Vagina (tissue), 2 donors: ENCODE data around the gene ABCA5. TPM values are rescaled to one million over a fixed set of nuclear protein-coding genes. Genes with fewer than 3 reads are reported as not detected.

Source experiments
- DNase-seq, 2 donors: peaks; one replicate each; pipeline ENCODE4 v3.0.0-alpha.2; 2017; ENCODE audit errors: extremely low spot score in 2 of 2
- H3K27ac ChIP-seq: fragments of 200-600 bp; sonication (generic); one replicate; pipeline ENCODE4 v1.5.1; 2019
- H3K27me3 ChIP-seq: fragments of 200-600 bp; sonication (generic); one replicate; pipeline ENCODE4 v1.5.1; 2019
- H3K36me3 ChIP-seq, 2 donors: fragments of 200-600 bp; sonication (generic); one replicate each; pipeline ENCODE4 v1.5.1; 2017 to 2019
- H3K4me1 ChIP-seq: fragments of 200-600 bp; sonication (generic); one replicate; pipeline ENCODE4 v1.5.1; 2019
- H3K4me3 ChIP-seq, 2 donors: fragments of 200-600 bp; sonication (generic); 1 replicate in 1 of 2; 2 replicates in 1 of 2; pipeline ENCODE4 v1.5.1; 2016 to 2019
- H3K9me3 ChIP-seq: fragments of 200-600 bp; sonication (generic); one replicate; pipeline ENCODE4 v1.5.1; 2019
- CTCF ChIP-seq, 3 experiments: fragments of 450-650 bp in 2 of 3; fragments of 200-600 bp in 1 of 3; sonication (generic) in 1 of 3; IDR thresholded peaks; one replicate each; pipeline ENCODE4 v1.5.1; 2017 to 2019; ENCODE audit warnings: antibody characterized with exemption in 3 of 3, mild to moderate bottlenecking in 2 of 3, moderate library complexity in 2 of 3
- POLR2A ChIP-seq, 2 donors: fragments of 450-650 bp; IDR thresholded peaks; one replicate each; pipeline ENCODE4 v1.6.1; 2017; ENCODE audit warnings: antibody characterized with exemption in 2 of 2, mild to moderate bottlenecking in 2 of 2, moderate library complexity in 2 of 2
- POLR2AphosphoS5 ChIP-seq, 2 donors: sonication (generic); formaldehyde crosslinking; IDR thresholded peaks; one replicate each; pipeline ENCODE4 v1.9.0; 2017; ENCODE audit warnings: antibody characterized with exemption in 2 of 2, mild to moderate bottlenecking in 2 of 2, low read depth in 1 of 2; ENCODE audit not compliant: insufficient read depth in 1 of 2
- intact Hi-C: fragments of 100-400 bp; cut with DNase I; formaldehyde crosslinking; loops from one replicate; pipeline ENCODE4 v1.15.1; 2023
- total RNA-seq: library from RNA; depleted of rRNA; stranded (reverse); fragments of >200 nt; gene quantifications from one replicate; pipeline ENCODE4 v1.2.3, GENCODE V29; 2016

Gene ABCA5
- total RNA-seq, 1 donor from 2014 or later = 50.6 TPM

DNA sequence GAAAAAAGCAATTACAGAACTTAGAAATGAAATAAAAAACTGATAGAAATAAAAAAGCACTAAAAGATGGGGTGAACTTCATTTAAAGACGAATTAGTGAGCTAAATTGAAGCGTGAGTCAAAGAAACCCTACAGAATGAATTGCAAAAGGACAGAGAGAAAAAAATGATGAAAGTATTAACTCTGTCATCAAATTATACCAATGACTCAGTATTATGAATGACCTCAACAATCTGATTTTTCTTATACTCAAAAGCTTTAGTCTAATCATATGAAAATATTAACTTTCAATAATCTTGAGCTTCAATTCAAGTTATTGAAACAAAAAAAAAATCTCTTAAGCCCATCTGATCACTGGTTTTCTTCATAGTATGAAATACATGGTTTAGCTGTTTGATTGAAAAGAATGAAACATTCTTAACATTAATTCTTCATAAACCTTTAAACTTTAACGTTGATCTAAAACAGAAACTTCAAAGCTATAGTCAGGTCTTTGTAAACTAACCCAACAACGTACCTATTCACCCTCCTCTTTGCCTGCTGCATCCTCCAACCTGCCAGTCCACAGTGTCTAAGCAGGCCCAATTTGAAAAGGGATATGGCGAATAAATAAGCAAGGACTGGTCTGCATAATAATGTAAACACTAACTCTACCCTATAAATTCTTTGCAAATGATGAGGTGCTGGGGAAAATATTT lies 6.6 kb downstream of the ABCA5 start:
- H3K4me3 ChIP-seq = no peak overlapping the region
- no peaks in the 10 kb centered on the region for H3K9me3 ChIP-seq
- peaks cover 12% of the 10 kb centered on the region for H3K4me1 ChIP-seq
- no peaks in the 10 kb centered on the region for H3K36me3 ChIP-seq
- no peak for DNase-seq
- no peaks in the 10 kb centered on the region for H3K27me3 ChIP-seq
- H3K27ac ChIP-seq = no peak overlapping the region
- intact Hi-C loops = no loop called here
- TF ChIP-seq POLR2A (IDR thresholded peaks at IDR 0.05) (no peak), CTCF (IDR thresholded peaks at IDR 0.05) (no peak), POLR2AphosphoS5 (IDR thresholded peaks at IDR 0.05; ENCODE audit: insufficient read depth in 1 of 2, low read depth in 1 of 2) (no peak)

DNA sequence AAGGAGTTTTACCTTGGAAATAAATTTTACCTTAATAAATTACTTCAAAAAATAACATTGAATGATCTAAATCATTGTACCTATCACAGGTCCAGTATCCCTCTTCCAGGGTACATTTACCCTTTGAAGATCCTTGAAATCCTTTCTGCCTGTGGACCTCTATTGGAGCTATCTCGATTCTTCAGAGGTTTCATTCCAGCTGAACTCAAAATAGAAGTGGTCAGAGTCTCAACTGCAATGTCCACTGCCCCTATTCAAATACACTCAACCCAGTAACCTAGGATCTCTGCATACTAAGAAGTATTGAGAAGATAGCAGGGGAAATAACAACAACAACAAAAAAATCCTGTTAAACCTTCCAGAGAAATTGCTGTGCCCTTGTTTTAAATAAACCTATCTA lies 9.3 kb downstream of the ABCA5 start:
- no peak overlapping the region for H3K27ac ChIP-seq
- TF ChIP-seq POLR2AphosphoS5 (IDR thresholded peaks at IDR 0.05; ENCODE audit: insufficient read depth in 1 of 2, low read depth in 1 of 2) (no peak), CTCF (IDR thresholded peaks at IDR 0.05) (no peak), POLR2A (IDR thresholded peaks at IDR 0.05) (no peak)
- no peak for DNase-seq
- peaks cover 12% of the 10 kb centered on the region for H3K4me1 ChIP-seq
- H3K27me3 ChIP-seq = no peaks in the 10 kb centered on the region
- no peak overlapping the region for H3K4me3 ChIP-seq
- intact Hi-C loops = no loop called here
- H3K9me3 ChIP-seq = no peaks in the 10 kb centered on the region
- H3K36me3 ChIP-seq = no peaks in the 10 kb centered on the region

- Histone ChIP-seq H3K9me3 (no peaks in the 10 kb centered on the region), H3K27ac (no peak overlapping the region), H3K36me3 (peaks cover 0 to 4% of the 10 kb centered on the region in 2 donors), H3K4me1 (peaks cover 12% of the 10 kb centered on the region), H3K4me3 (no peak overlapping the region), H3K27me3 (no peaks in the 10 kb centered on the region)
- DNase-seq = no peak
- intact Hi-C loops = no loop called here
- no peak for TF ChIP-seq POLR2A (IDR thresholded peaks at IDR 0.05)
- TF ChIP-seq POLR2AphosphoS5 (IDR thresholded peaks at IDR 0.05; ENCODE audit: insufficient read depth in 1 of 2, low read depth in 1 of 2) = no peak
- TF ChIP-seq CTCF (IDR thresholded peaks at IDR 0.05) = no peak
Observed at GRCh38 chr17:69314246-69315065, 12.5 kb downstream of the ABCA5 start.

DNA sequence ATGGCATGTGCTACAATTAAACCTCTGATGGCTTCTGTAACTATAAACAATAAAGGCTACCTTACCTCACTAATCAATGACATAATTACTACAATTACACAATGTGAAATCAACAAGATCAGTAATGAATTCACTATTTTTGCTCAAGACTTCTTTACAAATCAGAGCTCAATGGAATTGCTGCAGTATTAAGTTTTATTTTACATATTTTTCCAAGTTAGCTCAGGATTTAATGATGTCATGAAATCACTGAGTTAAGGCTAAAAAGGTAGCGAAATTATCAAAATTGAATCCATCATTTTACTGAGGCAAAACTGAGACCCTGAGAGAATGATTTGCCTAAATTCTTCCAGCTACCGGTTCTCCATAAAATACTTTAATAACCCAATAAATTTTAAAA lies 21.8 kb downstream of the ABCA5 start:
- H3K36me3 ChIP-seq = peaks cover 0 to 15% of the 10 kb centered on the region in 2 donors
- H3K27me3 ChIP-seq = no peaks in the 10 kb centered on the region
- no peak overlapping the region for H3K4me3 ChIP-seq
- no peak for DNase-seq
- H3K4me1 ChIP-seq = no peaks in the 10 kb centered on the region
- no peak overlapping the region for H3K27ac ChIP-seq
- no peaks in the 10 kb centered on the region for H3K9me3 ChIP-seq
- intact Hi-C loops = no loop called here
- no peak for TF ChIP-seq POLR2A (IDR thresholded peaks at IDR 0.05)
- TF ChIP-seq POLR2AphosphoS5 (IDR thresholded peaks at IDR 0.05; ENCODE audit: insufficient read depth in 1 of 2, low read depth in 1 of 2) = no peak
- no peak for TF ChIP-seq CTCF (IDR thresholded peaks at IDR 0.05)

DNA sequence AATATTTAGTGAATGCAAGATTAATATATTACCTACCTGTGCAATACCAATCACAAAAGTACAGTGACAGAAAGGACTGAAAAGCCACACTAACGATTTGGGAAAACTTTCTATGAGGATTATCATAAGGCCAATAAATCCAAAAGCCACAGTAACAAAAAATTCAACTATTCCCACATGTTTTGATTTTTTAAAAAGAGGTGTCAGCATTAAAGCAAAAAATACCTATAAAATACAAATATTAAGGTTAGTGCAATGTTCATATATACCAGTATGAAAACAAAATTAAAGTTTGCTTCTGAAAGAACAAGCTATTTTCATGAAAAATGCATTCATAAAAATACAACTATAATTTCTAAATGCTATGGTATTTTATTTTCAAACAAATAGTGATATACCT lies 24.3 kb downstream of the ABCA5 start:
- H3K27me3 ChIP-seq = no peaks in the 10 kb centered on the region
- no peak for TF ChIP-seq POLR2AphosphoS5 (IDR thresholded peaks at IDR 0.05; ENCODE audit: insufficient read depth in 1 of 2, low read depth in 1 of 2)
- intact Hi-C loops = no loop called here
- no peaks in the 10 kb centered on the region for H3K4me1 ChIP-seq
- DNase-seq = no peak
- no peak overlapping the region for H3K4me3 ChIP-seq
- H3K36me3 ChIP-seq = peaks cover 0 to 11% of the 10 kb centered on the region in 2 donors
- no peaks in the 10 kb centered on the region for H3K9me3 ChIP-seq
- no peak overlapping the region for H3K27ac ChIP-seq
